ENCODE measurements around the gene CTXND2. TPM values are rescaled to one million over a fixed set of nuclear protein-coding genes. Genes with fewer than 3 reads are reported as not detected.

The CTXND2 gene
- total and polyA plus RNA-seq, 9 of the 15 experiments (the other 6 are each of a cell fraction or from before 2014, with no cell fraction given) = not detected

- no peak for TF ChIP-seq ZNF592 (IDR thresholded peaks at IDR 0.05)
- TF ChIP-seq ZNF766 (CRISPR knock-in tag; conservative IDR thresholded peaks at IDR 0.05) = no peak
- TF ChIP-seq CBX5 (IDR thresholded peaks at IDR 0.05; ENCODE audit: borderline replicate concordance, low read depth) = no peak
- TF ChIP-seq ZNF696 (CRISPR knock-in tag; conservative IDR thresholded peaks at IDR 0.05) = no peak
- TF ChIP-seq NR4A1 (CRISPR knock-in tag; IDR thresholded peaks at IDR 0.05) = no peak
- no peak for TF ChIP-seq NR4A1 (tag; IDR thresholded peaks at IDR 0.05)
- no peak for TF ChIP-seq USF1 (CRISPR knock-in tag; IDR thresholded peaks at IDR 0.05)
- no peak for TF ChIP-seq SMC3 (conservative IDR thresholded peaks at IDR 0.05; ENCODE audit: insufficient read depth, low read depth, low read length)
- no peak for TF ChIP-seq POLR3G (IDR thresholded peaks at IDR 0.05; ENCODE audit: extremely low read depth, insufficient read length, insufficient replicate concordance)
- no peak for TF ChIP-seq CREBBP (IDR thresholded peaks at IDR 0.05; ENCODE audit: low read depth, low read length)
- no peak for TF ChIP-seq HSF4 (CRISPR knock-in tag; IDR thresholded peaks at IDR 0.05; ENCODE audit: borderline replicate concordance)
- no peak for TF ChIP-seq HMG20B (CRISPR knock-in tag; IDR thresholded peaks at IDR 0.05)
Measured at GRCh38 chr1:150842964-150843363, 44.0 kb upstream of the CTXND2 start (continued).
